HG03103 (cell line): Measurements from ENCODE around the gene MAPK14.

Experiments used
- ATAC-seq: cut with Tn5 transposase; IDR thresholded peaks from one replicate; pipeline ENCODE4 v1.9.1; 2021; ENCODE audit warnings: low read depth; ENCODE audit not compliant: unreplicated experiment

The MAPK14 gene

DNA sequence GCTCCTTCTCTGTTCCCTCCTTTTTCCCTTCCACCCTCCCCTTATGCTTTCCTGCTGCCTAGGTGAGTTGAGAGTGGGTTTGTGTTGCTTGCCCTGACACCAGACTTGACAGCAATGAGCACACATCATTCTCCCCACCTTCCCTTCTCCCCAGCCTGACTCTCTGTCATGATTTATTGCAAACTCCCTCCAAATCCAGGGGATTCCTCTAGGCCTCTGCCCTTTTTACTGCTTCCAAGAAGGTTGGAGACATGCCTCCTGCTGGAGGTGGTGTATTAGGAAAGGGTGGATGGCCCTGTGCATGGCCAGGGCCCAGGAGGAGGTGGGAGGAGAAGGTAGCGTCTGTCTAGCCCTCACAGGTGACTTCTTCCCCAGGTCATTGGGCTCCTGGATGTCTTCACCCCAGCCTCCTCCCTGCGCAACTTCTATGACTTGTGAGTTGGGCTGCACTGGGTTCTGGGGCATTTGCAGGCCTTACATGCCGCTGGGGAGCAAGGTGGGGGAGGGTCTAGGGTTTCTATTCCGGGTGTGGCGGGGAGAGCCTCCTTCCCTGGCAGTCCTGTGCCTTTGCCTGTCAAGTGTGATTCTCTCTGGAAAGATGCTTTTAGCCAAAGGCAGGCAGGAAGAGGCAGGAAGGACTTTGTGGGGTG lies 104.8 kb downstream of the MAPK14 start:
- no peak for ATAC-seq

DNA sequence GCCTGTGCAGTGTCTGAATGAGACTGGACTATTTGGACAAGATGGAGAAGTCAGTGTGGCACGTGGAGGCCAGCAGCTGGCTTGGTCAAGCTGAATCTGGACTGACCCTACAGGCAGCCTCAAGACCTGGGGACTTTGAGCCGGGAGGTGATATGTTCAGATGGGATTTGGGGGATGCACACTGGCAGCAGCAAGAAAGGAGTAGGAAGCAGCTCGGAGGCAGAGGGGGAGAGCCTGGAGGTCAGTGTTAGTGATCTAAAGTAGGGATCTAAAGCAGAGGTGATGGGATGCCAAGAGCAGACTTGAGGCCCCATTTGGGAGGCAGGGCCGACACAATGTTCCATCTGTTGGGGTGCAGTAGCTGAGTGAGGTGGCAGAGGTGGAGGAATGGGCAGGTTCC lies 105.5 kb downstream of the MAPK14 start:
- ATAC-seq: no peak

DNA sequence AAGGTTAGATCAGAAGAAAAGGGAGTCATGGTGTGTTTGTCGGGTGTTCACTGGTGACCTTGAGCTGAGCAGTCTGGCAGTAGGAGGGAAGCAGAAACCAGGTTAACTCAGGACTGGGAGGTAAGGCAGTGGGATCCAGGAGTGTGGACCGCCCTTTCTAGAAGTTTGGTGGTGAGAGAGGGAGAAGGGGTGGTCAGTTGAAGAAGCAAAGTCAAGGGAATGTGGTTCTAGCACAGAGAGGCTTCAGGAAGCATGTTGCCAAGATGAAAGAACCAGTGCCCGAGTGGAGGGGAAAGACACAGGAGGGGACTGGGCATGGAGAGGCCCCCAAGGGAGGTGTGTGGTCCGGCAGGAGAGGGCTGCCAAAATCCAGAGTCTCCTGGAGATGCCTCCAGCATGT lies 106.3 kb downstream of the MAPK14 start:
- ATAC-seq: no peak

DNA sequence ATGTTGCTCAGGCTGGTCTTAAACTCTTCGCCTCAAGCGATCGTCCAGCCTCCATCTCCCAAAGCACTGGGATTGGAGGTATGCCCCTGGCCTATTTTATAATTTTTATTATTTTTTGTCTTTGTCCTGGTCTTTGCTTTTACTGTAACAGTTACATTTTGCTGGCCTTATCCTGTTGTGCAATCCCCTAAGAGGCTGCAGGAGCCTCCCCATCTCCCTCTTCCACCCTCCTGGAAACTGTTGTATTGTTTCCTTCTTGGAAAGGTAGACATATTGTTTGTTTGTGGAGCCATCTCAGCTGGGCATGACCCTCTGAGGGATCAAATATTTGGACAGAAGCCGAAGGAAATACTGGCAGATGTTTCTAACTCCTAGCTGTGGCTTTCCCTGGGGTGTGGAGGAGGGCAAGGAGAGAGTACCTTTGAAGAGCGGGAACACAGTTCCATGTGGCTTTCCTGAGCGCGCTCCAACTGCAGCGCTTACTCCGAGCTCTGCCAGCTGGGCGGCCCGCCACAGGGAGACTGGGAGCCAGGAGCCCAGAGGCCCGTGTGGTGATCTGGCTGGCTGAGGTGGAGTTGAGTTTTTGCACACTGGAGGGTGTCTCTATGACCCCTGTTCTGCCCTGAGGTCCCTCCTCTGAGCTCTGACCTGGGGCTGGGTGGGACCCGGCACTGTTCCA lies 107.6 kb downstream of the MAPK14 start:
- no peak for ATAC-seq

DNA sequence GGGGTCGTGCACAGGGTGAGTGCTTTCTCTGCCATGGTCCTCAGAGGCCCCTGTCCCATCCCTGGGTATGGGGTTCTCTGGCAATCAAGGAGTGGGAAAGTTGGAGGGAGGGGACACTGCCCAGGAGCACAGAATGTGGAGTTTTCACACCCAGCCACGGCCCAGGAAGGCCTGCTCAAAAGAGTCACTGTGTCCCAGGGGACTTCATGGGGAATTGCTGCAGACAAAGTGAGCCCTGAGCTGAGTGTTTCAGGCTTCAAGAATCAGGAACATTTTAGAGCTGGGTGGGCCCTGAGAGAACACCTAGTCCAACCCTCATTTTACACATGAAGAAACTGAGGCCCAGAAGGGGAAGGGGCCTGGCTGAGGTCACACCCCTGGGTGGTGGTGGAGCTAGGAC lies 108.4 kb downstream of the MAPK14 start:
- no peak for ATAC-seq

DNA sequence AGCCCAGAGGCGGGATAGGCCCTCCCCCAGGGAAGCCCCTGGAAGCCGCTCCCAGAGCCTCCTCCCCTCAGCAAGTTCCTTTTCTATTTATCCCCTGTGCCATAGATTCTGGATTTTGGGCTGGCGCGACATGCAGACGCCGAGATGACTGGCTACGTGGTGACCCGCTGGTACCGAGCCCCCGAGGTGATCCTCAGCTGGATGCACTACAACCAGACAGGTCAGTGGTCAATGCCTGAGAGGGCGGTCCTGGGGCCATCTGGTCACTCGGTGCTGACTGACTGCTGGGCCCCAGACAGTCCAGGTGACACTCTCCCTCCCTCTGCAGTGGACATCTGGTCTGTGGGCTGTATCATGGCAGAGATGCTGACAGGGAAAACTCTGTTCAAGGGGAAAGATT lies 108.9 kb downstream of the MAPK14 start:
- no peak for ATAC-seq

DNA sequence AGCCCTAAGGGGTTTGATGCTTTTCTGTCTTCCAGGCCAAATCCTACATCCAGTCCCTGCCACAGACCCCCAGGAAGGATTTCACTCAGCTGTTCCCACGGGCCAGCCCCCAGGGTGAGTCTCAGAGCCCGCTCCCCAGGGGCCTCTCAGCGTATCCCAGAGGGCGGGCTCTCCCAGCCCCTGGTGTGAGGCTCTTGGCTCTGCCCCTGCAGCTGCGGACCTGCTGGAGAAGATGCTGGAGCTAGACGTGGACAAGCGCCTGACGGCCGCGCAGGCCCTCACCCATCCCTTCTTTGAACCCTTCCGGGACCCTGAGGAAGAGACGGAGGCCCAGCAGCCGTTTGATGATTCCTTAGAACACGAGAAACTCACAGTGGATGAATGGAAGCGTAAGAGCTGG lies 111.1 kb downstream of the MAPK14 start:
- ATAC-seq: no peak

DNA sequence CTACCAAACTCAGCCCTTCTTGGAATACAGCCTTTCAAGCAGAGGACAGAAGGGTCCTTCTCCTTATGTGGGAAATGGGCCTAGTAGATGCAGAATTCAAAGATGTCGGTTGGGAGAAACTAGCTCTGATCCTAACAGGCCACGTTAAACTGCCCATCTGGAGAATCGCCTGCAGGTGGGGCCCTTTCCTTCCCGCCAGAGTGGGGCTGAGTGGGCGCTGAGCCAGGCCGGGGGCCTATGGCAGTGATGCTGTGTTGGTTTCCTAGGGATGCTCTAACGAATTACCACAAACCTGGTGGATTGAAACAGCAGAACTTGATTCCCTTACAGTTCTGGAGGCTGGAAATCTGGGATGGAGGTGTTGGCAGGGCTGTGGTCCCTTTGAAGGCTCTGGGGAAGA lies 111.8 kb downstream of the MAPK14 start:
- no peak for ATAC-seq

DNA sequence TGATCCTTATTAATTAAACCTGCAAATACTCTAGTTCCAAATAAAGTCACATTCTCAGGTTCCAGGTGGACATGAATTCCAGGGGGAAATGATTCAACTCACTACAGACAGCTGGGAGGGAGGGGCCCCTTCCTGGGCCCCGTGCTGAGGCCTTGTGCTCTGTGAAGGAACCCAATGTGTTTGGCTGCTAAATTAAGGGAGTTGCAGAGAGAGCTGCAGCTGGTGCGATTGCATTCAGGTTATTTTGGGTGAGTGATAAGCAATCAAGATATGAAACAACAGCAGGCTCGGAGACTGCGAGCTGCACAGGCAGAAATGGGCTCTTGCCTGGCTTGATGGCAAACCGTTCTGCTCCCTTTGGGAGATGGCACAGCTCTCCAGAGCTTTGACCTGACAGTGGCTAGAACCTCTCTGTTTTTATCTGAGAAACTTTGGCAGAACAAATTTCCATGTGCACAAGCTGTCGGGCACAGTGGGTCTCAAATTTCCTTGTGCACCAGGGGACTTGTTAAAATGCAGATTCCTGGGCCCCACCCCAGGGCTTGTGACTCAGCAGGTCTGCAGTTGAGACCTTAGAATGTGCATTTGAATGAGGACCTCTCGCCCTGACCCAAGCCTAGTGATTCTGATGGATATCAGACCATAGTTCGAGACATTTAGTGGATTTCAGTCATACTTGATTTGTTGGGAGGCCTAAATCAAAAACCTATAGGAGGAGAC lies 112.5 kb downstream of the MAPK14 start:
- no peak for ATAC-seq

DNA sequence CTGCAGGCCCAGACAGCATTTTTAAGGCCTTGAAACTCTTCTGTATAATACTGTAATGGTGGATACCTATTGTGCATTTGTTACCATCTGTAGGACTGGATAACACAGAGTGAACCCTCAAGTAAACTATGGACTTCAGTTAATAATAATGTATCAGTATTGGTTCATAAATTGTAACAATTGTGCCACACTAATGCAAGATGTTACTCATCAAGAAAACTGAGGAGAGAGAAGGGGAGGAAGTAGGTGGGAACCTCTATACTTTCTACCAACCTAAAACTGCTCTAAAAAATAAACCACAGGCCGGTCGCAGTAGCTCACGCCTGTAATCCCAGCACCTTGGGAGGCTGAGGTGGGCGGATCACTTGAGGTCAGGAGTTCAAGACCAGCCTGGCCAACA lies 113.5 kb downstream of the MAPK14 start:
- ATAC-seq: no peak

DNA sequence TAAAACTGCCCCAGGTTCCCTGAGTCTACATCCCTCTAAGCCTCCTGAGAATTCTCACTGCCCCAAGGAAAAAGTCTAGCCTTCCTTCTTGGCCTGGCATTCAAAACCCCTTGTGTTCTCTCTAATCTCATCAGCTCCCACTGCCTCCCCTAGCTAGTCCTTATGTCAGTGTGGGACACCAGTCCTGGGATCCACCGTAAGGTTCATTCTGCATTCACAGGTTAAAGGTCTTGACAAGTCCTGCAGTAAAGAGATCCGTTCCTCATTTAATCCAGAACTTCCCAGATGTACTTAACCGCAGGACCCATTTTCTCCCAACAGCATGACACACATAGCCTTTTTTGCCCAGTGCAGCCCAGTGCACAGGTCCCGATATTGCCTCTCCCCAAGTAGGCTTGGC lies 114.4 kb downstream of the MAPK14 start:
- no peak for ATAC-seq

DNA sequence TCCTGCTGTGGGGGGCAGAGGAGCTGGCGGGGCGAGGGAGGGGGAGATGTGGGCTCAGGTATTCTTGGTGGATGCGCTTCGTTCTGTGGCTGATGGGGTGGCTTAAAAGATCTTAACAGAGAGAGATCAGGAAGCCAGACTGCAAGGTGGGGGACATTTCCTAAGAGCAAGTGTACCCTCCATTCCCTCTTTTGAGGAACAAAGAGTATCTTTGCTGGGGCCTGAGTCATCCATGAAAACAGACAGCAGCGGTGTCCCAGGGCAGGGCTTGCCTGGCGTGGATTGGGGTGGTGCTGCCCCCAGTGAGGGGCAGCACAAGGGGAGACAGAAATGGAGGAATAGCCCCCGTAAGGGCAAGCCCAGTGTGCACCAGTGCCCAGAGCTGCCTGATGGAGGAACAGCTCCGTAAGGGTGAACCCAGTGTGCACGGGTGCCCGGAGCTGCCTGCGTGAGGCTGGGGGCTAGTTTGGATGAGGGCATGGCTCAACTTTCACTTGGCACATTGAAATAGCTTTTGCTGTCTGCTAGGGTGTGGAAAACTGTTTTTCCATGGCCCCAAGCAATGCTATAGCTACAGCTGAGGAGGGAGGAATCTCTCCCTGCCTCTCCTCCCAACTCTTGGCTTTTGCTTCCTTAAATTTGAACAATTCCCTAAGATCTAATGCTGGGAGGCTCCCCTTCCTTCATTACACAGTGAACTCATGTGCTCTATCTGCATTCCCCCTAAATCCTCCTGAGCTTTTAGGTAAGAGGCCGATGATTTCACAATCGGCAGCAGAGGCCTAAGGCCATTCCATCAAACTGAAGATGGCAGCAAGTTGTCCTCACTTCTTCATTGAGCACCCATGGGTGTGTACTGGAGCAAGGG lies 115.6 kb downstream of the MAPK14 start:
- ATAC-seq: no peak

DNA sequence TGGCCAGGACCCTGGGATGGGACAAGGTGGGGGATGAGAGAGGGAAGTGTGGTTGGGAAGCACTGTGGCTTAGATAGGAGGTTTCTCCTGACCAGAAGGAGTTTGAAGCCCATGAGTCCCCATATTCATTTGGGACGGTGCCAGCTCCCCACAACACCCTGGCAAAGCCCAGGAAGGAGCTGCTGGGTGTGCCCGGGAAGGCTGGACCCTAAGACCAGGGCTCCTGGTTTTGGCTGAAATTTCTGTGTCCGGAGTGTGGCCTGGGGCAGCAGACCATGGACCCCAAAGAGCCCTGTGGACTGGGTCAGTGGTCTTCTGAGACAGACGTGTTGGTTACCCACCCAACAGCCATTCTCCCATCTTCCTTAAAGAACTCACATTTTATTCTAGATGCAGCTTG lies 117.9 kb downstream of the MAPK14 start:
- no peak for ATAC-seq

DNA sequence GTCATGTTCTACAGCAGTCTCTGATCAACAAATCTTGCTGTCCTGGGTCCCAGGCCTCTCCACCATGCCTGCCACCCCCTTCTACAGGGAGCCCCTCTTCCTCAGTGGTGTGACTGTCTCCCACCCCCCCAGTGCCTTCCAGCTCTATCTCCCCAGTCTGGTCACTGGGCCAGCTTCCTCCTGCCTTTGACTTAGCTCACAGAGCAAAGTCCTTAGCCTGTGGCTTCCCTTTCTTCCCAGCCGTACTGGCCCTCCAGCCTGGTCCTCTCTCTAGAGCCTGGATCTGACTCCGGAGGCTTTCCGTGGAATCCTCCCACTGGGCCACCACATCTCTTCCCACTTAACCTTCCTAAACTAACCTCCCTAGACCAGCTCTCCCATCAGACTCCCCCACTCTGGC lies 119.7 kb downstream of the MAPK14 start:
- no peak for ATAC-seq

DNA sequence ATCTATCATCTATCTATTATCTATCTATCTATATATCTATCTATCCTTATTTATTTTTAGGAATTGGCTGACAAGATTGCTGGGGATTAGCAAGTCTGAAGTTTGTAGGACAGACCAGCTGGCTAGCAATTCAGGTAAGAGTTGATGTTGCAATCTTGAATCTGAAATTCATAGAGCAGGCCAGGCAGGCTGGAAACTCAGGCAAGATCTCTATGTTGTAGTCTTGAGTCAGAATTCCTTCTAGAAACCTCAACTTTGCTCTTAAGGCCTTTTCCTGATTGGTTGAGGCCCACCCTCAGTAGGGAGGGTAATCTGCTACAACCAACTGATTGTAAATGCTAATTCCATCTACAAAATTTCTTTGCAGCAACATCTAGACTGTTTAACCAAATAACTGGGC lies 121.9 kb downstream of the MAPK14 start:
- no peak for ATAC-seq

DNA sequence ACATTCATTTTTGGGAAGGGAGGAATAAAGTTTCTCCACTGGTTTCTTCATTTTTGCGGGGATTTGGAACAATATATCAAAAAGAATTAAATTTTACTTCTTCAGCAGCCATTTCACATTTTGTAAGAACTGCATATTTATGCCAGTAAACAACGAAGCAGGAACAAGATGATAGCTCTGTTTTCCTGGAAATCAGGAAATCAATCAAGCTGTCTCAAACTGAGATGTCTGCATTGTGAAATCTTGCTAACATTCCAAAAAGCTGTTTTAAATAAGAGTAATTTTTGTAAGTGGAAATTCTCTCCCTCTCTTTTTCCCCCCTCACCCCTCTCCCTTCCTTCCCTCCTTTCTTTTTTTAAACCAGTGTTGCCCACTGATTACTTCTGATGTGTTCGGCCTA lies 122.7 kb downstream of the MAPK14 start:
- no peak for ATAC-seq

DNA sequence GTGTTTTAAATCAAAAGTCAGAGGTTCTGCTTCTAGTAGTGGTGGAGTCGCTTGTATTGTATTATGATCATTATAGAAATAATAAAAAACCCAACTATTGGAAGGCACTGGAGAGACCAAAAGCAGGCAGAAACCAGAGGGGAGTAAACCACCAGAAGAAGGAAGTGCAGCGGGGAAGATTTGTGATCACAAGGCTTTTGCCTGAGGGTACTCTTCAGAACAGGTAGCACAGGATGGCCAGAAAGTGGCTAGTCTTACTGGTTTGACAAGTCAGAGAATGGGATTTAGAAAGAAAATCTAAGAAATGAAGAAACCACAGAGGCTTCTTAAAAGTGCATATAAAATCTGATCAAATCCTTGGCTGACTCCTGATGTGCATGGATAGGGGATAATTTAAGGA lies 126.7 kb downstream of the MAPK14 start:
- ATAC-seq: no peak

DNA sequence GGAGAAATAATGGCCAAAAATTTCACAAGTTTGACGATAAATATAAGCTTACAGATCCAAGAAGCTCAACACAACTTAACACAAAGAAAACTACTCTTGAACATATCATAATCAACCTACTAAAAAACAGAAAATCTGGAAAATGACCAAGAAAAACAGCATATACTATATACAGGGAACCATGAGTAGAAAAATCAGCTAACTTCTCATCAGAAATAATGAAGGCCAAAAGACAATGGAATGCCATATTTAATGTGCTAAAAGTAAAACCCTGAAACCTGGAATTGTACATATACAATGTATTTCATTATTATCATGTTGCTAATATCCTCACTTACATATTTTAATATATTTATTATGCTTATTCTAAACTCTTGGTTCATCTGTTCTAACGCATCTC lies 128.1 kb downstream of the MAPK14 start:
- ATAC-seq: no peak

DNA sequence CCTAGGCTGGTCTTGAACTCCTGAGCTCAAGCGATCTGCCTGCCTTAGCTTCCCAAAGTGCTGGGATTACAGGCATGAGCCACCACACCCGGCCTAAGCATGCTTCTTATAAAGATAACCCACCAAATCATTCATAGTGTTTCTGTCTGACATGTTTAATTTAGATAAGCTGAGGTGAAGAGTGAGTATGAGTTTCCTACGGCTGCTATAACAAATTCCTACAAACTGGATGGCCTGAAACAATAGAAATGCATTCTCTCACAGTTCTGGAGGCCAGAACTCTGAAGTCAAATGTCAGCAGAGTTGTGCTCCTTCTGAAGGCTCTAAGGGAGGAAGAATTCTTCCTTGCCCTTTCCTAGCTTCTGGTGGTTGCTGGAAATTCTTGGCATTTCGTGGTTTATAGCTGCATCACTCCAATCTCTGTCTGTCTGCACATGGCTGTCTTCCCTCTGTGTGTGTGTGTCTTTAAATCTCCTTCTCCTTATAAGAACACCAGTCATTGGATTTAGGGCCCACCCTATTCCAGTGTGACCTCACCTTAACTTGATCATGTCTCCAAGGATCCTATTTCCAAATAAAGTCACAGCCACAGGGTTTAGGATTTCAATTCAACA lies 132.6 kb downstream of the MAPK14 start:
- ATAC-seq: no peak
